Neural crest cell (in vitro differentiated cells): ENCODE data around the gene NRG3. TPM values are rescaled to one million over a fixed set of nuclear protein-coding genes. Genes with fewer than 3 reads are reported as not detected.

Experiments used
- DNase-seq: peaks from one replicate; pipeline ENCODE4 v3.0.0; 2021; ENCODE audit warnings: low read depth, mixed read lengths, low spot score
- H3K27ac Mint-ChIP-seq: one replicate; pipeline ENCODE4 v1.8.0; 2021; ENCODE audit warnings: mild to moderate bottlenecking, mixed read lengths; ENCODE audit not compliant: unreplicated experiment
- H3K27me3 Mint-ChIP-seq: 2 replicates; pipeline ENCODE4 v1.8.0; 2021; ENCODE audit warnings: low read depth, mild to moderate bottlenecking, mixed read lengths
- H3K36me3 Mint-ChIP-seq: 2 replicates; pipeline ENCODE4 v1.8.0; 2021; ENCODE audit warnings: low read depth, mild to moderate bottlenecking, mixed read lengths
- H3K4me1 Mint-ChIP-seq: 2 replicates; pipeline ENCODE4 v1.8.0; 2021; ENCODE audit warnings: mixed read lengths
- H3K4me3 Mint-ChIP-seq: one replicate; pipeline ENCODE4 v1.8.0; 2021; ENCODE audit warnings: mild to moderate bottlenecking, mixed read lengths
- H3K9me3 Mint-ChIP-seq: 2 replicates; pipeline ENCODE4 v1.8.0; 2021; ENCODE audit warnings: mixed read lengths
- total RNA-seq: library from RNA; stranded (reverse); gene quantifications from 2 replicates; pipeline ENCODE4 v1.2.1, GENCODE V29; 2021
- TF ChIP-seq, protein P1 (sequence below): fragments of 200-600 bp; sonication (generic); conservative IDR thresholded peaks from 2 replicates; pipeline ENCODE4 v1.5.0; 2021; ENCODE audit warnings: antibody characterized with exemption, mild to moderate bottlenecking

The NRG3 gene
- total RNA-seq, 1 donor from 2014 or later = 3.1 TPM

GRCh38 chr10:82477776-82478175 is 602.8 kb downstream of the NRG3 start:
- Mint-ChIP-seq H3K27ac (no peak overlapping the region), H3K4me3 (no peak overlapping the region), H3K4me1 (peaks cover 6% of the 10 kb centered on the region), H3K9me3 (peaks cover 2% of the 10 kb centered on the region), H3K27me3 (no peaks in the 10 kb centered on the region), H3K36me3 (no peaks in the 10 kb centered on the region)
- DNase-seq = no peak
- TF ChIP-seq, protein P1, sequence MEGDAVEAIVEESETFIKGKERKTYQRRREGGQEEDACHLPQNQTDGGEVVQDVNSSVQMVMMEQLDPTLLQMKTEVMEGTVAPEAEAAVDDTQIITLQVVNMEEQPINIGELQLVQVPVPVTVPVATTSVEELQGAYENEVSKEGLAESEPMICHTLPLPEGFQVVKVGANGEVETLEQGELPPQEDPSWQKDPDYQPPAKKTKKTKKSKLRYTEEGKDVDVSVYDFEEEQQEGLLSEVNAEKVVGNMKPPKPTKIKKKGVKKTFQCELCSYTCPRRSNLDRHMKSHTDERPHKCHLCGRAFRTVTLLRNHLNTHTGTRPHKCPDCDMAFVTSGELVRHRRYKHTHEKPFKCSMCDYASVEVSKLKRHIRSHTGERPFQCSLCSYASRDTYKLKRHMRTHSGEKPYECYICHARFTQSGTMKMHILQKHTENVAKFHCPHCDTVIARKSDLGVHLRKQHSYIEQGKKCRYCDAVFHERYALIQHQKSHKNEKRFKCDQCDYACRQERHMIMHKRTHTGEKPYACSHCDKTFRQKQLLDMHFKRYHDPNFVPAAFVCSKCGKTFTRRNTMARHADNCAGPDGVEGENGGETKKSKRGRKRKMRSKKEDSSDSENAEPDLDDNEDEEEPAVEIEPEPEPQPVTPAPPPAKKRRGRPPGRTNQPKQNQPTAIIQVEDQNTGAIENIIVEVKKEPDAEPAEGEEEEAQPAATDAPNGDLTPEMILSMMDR = no peak

DNA sequence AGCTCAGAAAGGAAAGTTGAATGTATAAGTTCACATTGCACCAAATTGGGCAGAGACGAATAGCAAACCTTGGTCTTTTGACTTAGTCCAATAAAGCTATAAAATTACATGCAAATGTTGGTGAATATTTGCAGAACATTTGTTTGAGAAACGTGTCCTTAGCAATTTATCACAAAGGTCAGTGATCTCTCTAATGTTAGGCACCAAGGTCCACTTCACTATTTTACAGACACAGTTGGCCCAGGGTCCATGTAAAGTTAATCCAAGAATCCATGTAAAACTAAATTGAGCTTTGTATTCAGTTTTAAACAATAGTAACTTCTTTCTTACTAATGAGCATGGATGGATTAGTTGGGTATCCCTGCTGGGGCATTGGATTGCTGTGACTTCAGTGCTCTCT is 617.7 kb downstream of the NRG3 start:
- Mint-ChIP-seq H3K4me1 (no peaks in the 10 kb centered on the region), H3K36me3 (no peaks in the 10 kb centered on the region), H3K4me3 (no peak overlapping the region), H3K27ac (no peak overlapping the region), H3K27me3 (no peaks in the 10 kb centered on the region), H3K9me3 (peaks cover 3% of the 10 kb centered on the region)
- TF ChIP-seq, protein P1 = no peak
- DNase-seq = no peak

GRCh38 chr10:82496114-82496513 is 621.1 kb downstream of the NRG3 start:
- no peak overlapping the region for H3K4me3 Mint-ChIP-seq
- TF ChIP-seq, protein P1 = no peak
- no peaks in the 10 kb centered on the region for H3K36me3 Mint-ChIP-seq
- no peaks in the 10 kb centered on the region for H3K27me3 Mint-ChIP-seq
- peaks cover 3% of the 10 kb centered on the region for H3K9me3 Mint-ChIP-seq
- no peak for DNase-seq
- H3K4me1 Mint-ChIP-seq = no peaks in the 10 kb centered on the region
- no peak overlapping the region for H3K27ac Mint-ChIP-seq

DNA sequence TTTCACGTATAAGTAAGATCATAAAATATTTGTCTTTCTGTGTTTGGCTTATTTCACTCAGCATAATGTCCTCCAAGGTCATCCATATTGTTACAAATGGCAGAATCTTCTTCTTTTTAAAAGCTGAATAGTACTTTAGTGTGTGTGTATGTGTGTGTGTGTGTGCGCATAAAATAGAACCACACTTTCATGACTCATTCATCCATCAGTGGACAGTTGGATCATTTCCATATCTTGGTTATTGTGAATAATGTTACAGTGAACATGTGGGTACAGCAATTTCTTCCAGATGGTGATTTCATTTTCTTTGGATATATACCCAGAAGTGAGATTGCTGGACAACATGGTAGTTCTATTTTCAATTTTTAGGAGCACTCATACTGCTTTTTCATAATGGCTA is 622.4 kb downstream of the NRG3 start:
- Mint-ChIP-seq H3K4me1 (no peaks in the 10 kb centered on the region), H3K9me3 (peaks cover 2% of the 10 kb centered on the region), H3K27me3 (no peaks in the 10 kb centered on the region), H3K27ac (no peak overlapping the region), H3K36me3 (no peaks in the 10 kb centered on the region), H3K4me3 (no peak overlapping the region)
- TF ChIP-seq, protein P1 = no peak
- no peak for DNase-seq

- Mint-ChIP-seq H3K36me3 (no peaks in the 10 kb centered on the region), H3K27me3 (no peaks in the 10 kb centered on the region), H3K27ac (no peak overlapping the region), H3K4me1 (no peaks in the 10 kb centered on the region), H3K9me3 (no peaks in the 10 kb centered on the region), H3K4me3 (no peak overlapping the region)
- TF ChIP-seq, protein P1 = no peak
- no peak for DNase-seq
These were observed 624.0 kb downstream of the NRG3 start for GRCh38 chr10:82498976-82499375.

DNA sequence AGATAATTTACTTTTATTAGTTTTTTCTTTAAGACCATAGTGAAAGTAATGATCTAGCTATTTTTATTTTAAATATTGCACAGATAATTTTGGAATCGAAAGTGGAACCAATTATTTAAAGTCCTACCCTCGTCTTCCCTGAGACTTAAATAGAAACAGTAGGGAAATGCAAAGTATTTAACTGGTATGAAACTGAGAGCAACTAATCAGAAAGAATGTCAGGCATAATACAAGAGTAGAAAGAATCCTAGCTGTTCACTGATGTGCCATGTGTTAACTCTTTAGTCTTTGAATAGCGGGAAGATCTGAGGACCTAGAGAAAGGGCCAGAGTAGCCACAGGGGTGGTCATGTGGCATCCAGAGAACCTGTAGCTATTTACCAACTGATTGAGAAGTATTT is 630.0 kb downstream of the NRG3 start:
- H3K4me3 Mint-ChIP-seq = no peak overlapping the region
- no peak overlapping the region for H3K27ac Mint-ChIP-seq
- H3K36me3 Mint-ChIP-seq = no peaks in the 10 kb centered on the region
- DNase-seq = no peak
- no peaks in the 10 kb centered on the region for H3K27me3 Mint-ChIP-seq
- TF ChIP-seq, protein P1 = no peak
- no peaks in the 10 kb centered on the region for H3K9me3 Mint-ChIP-seq
- H3K4me1 Mint-ChIP-seq = no peaks in the 10 kb centered on the region
